SK-N-SH treated with all-trans-retinoic acid at 6 μM for 48 hours (cell line): ENCODE data around the gene MCAT.

ENCODE experiments used
- BACH2 ChIP-seq: fragments of 250-450 bp; sonication (Bioruptor Pico); IDR thresholded peaks from 2 replicates; pipeline ENCODE4 v1.9.0; 2021; ENCODE audit warnings: mild to moderate bottlenecking, borderline replicate concordance
- SNAI2 ChIP-seq: fragments of 250-450 bp; sonication (Bioruptor Pico); IDR thresholded peaks from 2 replicates; pipeline ENCODE4 v1.5.0; 2020; ENCODE audit warnings: mild to moderate bottlenecking, moderate library complexity
- ZFP30 ChIP-seq: fragments of 450-650 bp; formaldehyde crosslinking; IDR thresholded peaks from 2 replicates; pipeline ENCODE4 v1.5.0; 2022; ENCODE audit warnings: mild to moderate bottlenecking, moderate library complexity
- ZNF8 ChIP-seq: fragments of 450-650 bp; formaldehyde crosslinking; IDR thresholded peaks from 2 replicates; pipeline ENCODE4 v1.5.0; 2020; ENCODE audit warnings: mild to moderate bottlenecking, moderate library complexity
- TF ChIP-seq, protein P1 (sequence below): fragments of 250-450 bp; sonication (Bioruptor Pico); IDR thresholded peaks from 2 replicates; pipeline ENCODE4 v1.5.0; 2020; ENCODE audit warnings: mild to moderate bottlenecking, moderate library complexity
- TF ChIP-seq, protein P2 (sequence below): fragments of 250-450 bp; sonication (Bioruptor Pico); IDR thresholded peaks from 2 replicates; pipeline ENCODE4 v1.8.0; 2020; ENCODE audit warnings: mild to moderate bottlenecking, moderate library complexity, borderline replicate concordance

- TF ChIP-seq, protein P1, sequence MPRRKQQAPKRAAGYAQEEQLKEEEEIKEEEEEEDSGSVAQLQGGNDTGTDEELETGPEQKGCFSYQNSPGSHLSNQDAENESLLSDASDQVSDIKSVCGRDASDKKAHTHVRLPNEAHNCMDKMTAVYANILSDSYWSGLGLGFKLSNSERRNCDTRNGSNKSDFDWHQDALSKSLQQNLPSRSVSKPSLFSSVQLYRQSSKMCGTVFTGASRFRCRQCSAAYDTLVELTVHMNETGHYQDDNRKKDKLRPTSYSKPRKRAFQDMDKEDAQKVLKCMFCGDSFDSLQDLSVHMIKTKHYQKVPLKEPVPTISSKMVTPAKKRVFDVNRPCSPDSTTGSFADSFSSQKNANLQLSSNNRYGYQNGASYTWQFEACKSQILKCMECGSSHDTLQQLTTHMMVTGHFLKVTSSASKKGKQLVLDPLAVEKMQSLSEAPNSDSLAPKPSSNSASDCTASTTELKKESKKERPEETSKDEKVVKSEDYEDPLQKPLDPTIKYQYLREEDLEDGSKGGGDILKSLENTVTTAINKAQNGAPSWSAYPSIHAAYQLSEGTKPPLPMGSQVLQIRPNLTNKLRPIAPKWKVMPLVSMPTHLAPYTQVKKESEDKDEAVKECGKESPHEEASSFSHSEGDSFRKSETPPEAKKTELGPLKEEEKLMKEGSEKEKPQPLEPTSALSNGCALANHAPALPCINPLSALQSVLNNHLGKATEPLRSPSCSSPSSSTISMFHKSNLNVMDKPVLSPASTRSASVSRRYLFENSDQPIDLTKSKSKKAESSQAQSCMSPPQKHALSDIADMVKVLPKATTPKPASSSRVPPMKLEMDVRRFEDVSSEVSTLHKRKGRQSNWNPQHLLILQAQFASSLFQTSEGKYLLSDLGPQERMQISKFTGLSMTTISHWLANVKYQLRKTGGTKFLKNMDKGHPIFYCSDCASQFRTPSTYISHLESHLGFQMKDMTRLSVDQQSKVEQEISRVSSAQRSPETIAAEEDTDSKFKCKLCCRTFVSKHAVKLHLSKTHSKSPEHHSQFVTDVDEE (CRISPR knock-in tag), result no peak
- TF ChIP-seq ZNF8 (CRISPR knock-in tag) (no peak), SNAI2 (CRISPR knock-in tag) (no peak), BACH2 (CRISPR knock-in tag) (no peak), ZFP30 (CRISPR knock-in tag) (no peak)
- TF ChIP-seq, protein P2, sequence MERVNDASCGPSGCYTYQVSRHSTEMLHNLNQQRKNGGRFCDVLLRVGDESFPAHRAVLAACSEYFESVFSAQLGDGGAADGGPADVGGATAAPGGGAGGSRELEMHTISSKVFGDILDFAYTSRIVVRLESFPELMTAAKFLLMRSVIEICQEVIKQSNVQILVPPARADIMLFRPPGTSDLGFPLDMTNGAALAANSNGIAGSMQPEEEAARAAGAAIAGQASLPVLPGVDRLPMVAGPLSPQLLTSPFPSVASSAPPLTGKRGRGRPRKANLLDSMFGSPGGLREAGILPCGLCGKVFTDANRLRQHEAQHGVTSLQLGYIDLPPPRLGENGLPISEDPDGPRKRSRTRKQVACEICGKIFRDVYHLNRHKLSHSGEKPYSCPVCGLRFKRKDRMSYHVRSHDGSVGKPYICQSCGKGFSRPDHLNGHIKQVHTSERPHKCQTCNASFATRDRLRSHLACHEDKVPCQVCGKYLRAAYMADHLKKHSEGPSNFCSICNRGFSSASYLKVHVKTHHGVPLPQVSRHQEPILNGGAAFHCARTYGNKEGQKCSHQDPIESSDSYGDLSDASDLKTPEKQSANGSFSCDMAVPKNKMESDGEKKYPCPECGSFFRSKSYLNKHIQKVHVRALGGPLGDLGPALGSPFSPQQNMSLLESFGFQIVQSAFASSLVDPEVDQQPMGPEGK (CRISPR knock-in tag), result no peak
Observed at GRCh38 chr22:43181321-43182076, 38.3 kb upstream of the MCAT start.
